GM23338 (cell line): ENCODE results near the gene LRMDA.

Experiments
- CTCF ChIP-seq, 2 experiments: fragments of 200-600 bp in 1 of 2; sonication (generic) in 1 of 2; conservative IDR thresholded peaks; 2 replicates each; pipeline versions ENCODE4 v1.5.1 to v1.6.1; 2016 to 2017; ENCODE audit warnings: antibody characterized with exemption in 2 of 2, low read depth in 2 of 2, mild to moderate bottlenecking in 2 of 2, moderate library complexity in 1 of 2
- EZH2phosphoT487 ChIP-seq: fragments of 200-600 bp; sonication (generic); IDR thresholded peaks from one replicate; pipeline ENCODE4 v1.8.1; 2018; ENCODE audit warnings: antibody characterized with exemption; ENCODE audit not compliant: unreplicated experiment
- POLR2AphosphoS5 ChIP-seq: IDR thresholded peaks from 2 replicates; pipeline ENCODE4 v1.6.1; 2016; ENCODE audit warnings: antibody characterized with exemption, low read depth
- REST ChIP-seq: IDR thresholded peaks from one replicate; pipeline ENCODE4 v1.6.1; 2018; ENCODE audit warnings: antibody characterized with exemption; ENCODE audit not compliant: unreplicated experiment

- TF ChIP-seq EZH2phosphoT487, result no peak
- no peak for TF ChIP-seq POLR2AphosphoS5
- TF ChIP-seq CTCF (conservative IDR thresholded peaks at IDR 0.05; ENCODE audit: low read depth in 2 of 2), result no peak
- no peak for TF ChIP-seq REST
Observed at GRCh38 chr10:76286536-76286935, 855.1 kb downstream of the LRMDA start.
